Measurements from ENCODE around the gene ANAPC13.

GRCh38 chr3:134458406-134458945 is 27.3 kb downstream of the ANAPC13 start:
- TF ChIP-seq, protein P1, sequence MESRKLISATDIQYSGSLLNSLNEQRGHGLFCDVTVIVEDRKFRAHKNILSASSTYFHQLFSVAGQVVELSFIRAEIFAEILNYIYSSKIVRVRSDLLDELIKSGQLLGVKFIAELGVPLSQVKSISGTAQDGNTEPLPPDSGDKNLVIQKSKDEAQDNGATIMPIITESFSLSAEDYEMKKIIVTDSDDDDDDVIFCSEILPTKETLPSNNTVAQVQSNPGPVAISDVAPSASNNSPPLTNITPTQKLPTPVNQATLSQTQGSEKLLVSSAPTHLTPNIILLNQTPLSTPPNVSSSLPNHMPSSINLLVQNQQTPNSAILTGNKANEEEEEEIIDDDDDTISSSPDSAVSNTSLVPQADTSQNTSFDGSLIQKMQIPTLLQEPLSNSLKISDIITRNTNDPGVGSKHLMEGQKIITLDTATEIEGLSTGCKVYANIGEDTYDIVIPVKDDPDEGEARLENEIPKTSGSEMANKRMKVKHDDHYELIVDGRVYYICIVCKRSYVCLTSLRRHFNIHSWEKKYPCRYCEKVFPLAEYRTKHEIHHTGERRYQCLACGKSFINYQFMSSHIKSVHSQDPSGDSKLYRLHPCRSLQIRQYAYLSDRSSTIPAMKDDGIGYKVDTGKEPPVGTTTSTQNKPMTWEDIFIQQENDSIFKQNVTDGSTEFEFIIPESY (IDR thresholded peaks at IDR 0.05; ENCODE audit: borderline replicate concordance, low read depth): no peak
- TF ChIP-seq, protein P2, sequence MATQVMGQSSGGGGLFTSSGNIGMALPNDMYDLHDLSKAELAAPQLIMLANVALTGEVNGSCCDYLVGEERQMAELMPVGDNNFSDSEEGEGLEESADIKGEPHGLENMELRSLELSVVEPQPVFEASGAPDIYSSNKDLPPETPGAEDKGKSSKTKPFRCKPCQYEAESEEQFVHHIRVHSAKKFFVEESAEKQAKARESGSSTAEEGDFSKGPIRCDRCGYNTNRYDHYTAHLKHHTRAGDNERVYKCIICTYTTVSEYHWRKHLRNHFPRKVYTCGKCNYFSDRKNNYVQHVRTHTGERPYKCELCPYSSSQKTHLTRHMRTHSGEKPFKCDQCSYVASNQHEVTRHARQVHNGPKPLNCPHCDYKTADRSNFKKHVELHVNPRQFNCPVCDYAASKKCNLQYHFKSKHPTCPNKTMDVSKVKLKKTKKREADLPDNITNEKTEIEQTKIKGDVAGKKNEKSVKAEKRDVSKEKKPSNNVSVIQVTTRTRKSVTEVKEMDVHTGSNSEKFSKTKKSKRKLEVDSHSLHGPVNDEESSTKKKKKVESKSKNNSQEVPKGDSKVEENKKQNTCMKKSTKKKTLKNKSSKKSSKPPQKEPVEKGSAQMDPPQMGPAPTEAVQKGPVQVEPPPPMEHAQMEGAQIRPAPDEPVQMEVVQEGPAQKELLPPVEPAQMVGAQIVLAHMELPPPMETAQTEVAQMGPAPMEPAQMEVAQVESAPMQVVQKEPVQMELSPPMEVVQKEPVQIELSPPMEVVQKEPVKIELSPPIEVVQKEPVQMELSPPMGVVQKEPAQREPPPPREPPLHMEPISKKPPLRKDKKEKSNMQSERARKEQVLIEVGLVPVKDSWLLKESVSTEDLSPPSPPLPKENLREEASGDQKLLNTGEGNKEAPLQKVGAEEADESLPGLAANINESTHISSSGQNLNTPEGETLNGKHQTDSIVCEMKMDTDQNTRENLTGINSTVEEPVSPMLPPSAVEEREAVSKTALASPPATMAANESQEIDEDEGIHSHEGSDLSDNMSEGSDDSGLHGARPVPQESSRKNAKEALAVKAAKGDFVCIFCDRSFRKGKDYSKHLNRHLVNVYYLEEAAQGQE (IDR thresholded peaks at IDR 0.05; ENCODE audit: low read depth, low read length): no peak
- TF ChIP-seq, protein P3, sequence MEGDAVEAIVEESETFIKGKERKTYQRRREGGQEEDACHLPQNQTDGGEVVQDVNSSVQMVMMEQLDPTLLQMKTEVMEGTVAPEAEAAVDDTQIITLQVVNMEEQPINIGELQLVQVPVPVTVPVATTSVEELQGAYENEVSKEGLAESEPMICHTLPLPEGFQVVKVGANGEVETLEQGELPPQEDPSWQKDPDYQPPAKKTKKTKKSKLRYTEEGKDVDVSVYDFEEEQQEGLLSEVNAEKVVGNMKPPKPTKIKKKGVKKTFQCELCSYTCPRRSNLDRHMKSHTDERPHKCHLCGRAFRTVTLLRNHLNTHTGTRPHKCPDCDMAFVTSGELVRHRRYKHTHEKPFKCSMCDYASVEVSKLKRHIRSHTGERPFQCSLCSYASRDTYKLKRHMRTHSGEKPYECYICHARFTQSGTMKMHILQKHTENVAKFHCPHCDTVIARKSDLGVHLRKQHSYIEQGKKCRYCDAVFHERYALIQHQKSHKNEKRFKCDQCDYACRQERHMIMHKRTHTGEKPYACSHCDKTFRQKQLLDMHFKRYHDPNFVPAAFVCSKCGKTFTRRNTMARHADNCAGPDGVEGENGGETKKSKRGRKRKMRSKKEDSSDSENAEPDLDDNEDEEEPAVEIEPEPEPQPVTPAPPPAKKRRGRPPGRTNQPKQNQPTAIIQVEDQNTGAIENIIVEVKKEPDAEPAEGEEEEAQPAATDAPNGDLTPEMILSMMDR (IDR thresholded peaks at IDR 0.05): no peak
- TF ChIP-seq GABPA (IDR thresholded peaks at IDR 0.05; ENCODE audit: low read depth) (no peak), RCOR1 (IDR thresholded peaks at IDR 0.05; ENCODE audit: low read length) (no peak), RAD21 (IDR thresholded peaks at IDR 0.05; ENCODE audit: low read length) (no peak), RFX5 (IDR thresholded peaks at IDR 0.05; ENCODE audit: low read length) (no peak), NFIC (IDR thresholded peaks at IDR 0.05; ENCODE audit: borderline replicate concordance) (no peak), CHD2 (IDR thresholded peaks at IDR 0.05; ENCODE audit: low read length, partially characterized antibody) (no peak)
